ENCODE data around the gene CES2. TPM values are rescaled to one million over a fixed set of nuclear protein-coding genes. Genes with fewer than 3 reads are reported as not detected.
"Not testable (repeated sequence)": the region's sequence is repeated elsewhere in the genome, so short reads cannot be mapped to it uniquely, and the experiment has no call there.

CES2 gene
- total RNA-seq, 1 experiment from 2014 or later: 35.4 TPM

GRCh38 chr16:66895999-66896398 is 39.3 kb upstream of the CES2 start:
- H3K4me1 ChIP-seq (ENCODE audit: control insufficient read depth in 1 of 2, insufficient read depth in 2 of 2, low read length in 2 of 2): peaks cover 7 to 12% of the 10 kb centered on the region in 2 experiments; a peak in 3 of 4 replicates
- H3K36me3 ChIP-seq (ENCODE audit: control insufficient read depth in 1 of 2, insufficient read depth in 2 of 2, low read length in 2 of 2): no peaks in the 10 kb centered on the region; a peak in 1 of 4 replicates
- no peak overlapping the region for H3K9ac ChIP-seq (ENCODE audit: low read length)
- ChIA-PET RAD21 (ENCODE audit: low non-redundant PET in 1 of 2, low total read pairs in 2 of 2, uncharacterized antibody in 2 of 2, unreplicated experiment in 2 of 2) (interaction anchor here (1.0 to 1.3 kb wide), 2 partner anchors 32 to 33 kb away, joined by 5 to 6 read pairs; no protein-coding TSS in a partner anchor), POLR2A (no interaction called here), CTCF (interaction anchor here (0.6 to 2.4 kb wide), 13 partner anchors 14 to 552 kb away, joined by 3 to 32 read pairs (median 5); partner anchors contain the start of genes CES3, ELMO3 and PDP2)
- intact Hi-C loops (cut with micrococcal nuclease): loop anchor here (1.0 to 10.0 kb wide), 4 partner anchors 32 to 209 kb away; partner anchors contain the start of gene PHAF1
- H3K9me3 ChIP-seq (ENCODE audit: control insufficient read depth in 1 of 2, insufficient read depth in 1 of 2, low read depth in 1 of 2, low read length in 2 of 2): no peaks in the 10 kb centered on the region
- BruUV-seq (replicated peaks): no TSS peak
- H2AFZ ChIP-seq (ENCODE audit: low read depth, low read length, poor library complexity, severe bottlenecking): no peak overlapping the region
- ATAC-seq: no peak
- H3K4me3 ChIP-seq (replicated peaks in 1 of 2; ENCODE audit: low read depth in 1 of 2, low read length in 2 of 2): no peak overlapping the region
- H3K27ac ChIP-seq (ENCODE audit: low read depth, low read length): no peak overlapping the region
- no peak overlapping the region for H3K4me2 ChIP-seq (ENCODE audit: low read length)
- no peak for DNase-seq (ENCODE audit: low read depth, low spot score)
- TF ChIP-seq TCF7L2 (IDR thresholded peaks at IDR 0.05; ENCODE audit: borderline replicate concordance, extremely low read depth, insufficient read depth, insufficient read length) (no peak), YY1 (IDR thresholded peaks at IDR 0.05; ENCODE audit: extremely low read depth, insufficient replicate concordance, low read depth, low read length) (no peak), MAX (IDR thresholded peaks at IDR 0.05) (no peak), CEBPB (IDR thresholded peaks at IDR 0.05; ENCODE audit: low read depth) (no peak), JUND (IDR thresholded peaks at IDR 0.05) (no peak)
- H3K27me3 ChIP-seq (ENCODE audit: insufficient read depth, low read length): no peaks in the 10 kb centered on the region
- H4K20me1 ChIP-seq (ENCODE audit: insufficient read depth): no peaks in the 10 kb centered on the region
- H3K79me2 ChIP-seq (ENCODE audit: insufficient read depth, low read length): no peaks in the 10 kb centered on the region
- no peaks in the 10 kb centered on the region for H3K9me2 ChIP-seq (ENCODE audit: insufficient read depth)

DNA sequence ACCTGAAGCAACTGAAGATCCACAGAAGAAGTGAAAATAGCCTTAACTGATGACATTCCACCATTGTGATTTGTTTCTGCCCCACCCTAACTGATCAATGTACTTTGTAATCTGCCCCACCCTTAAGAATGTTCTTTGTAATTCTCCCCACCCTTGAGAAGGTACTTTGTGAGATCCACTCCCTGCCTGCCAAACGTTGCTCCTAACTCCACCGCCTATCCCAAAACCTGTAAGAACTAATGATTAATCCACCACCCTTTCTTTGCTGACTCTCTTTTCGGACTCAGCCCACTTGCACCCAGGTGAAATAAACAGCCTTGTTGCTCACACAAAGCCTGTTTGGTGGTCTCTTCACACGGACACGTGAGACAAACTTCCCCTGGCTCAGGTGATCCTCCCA is 38.6 kb upstream of the CES2 start:
- H3K27ac ChIP-seq (ENCODE audit: low read depth, low read length); ATAC-seq; H3K4me2 ChIP-seq (ENCODE audit: low read length); RAD21 ChIA-PET (ENCODE audit: low non-redundant PET in 1 of 2, low total read pairs in 2 of 2, uncharacterized antibody in 2 of 2, unreplicated experiment in 2 of 2); H3K27me3 ChIP-seq (ENCODE audit: insufficient read depth, low read length); BruUV-seq (replicated peaks); H3K79me2 ChIP-seq (ENCODE audit: insufficient read depth, low read length); H3K9me2 ChIP-seq (ENCODE audit: insufficient read depth); H3K9me3 ChIP-seq (ENCODE audit: control insufficient read depth in 1 of 2, insufficient read depth in 1 of 2, low read depth in 1 of 2, low read length in 2 of 2); H3K4me3 ChIP-seq (replicated peaks in 1 of 2; ENCODE audit: low read depth in 1 of 2, low read length in 2 of 2); POLR2A ChIA-PET; H4K20me1 ChIP-seq (ENCODE audit: insufficient read depth); H3K9ac ChIP-seq (ENCODE audit: low read length); H2AFZ ChIP-seq (ENCODE audit: low read depth, low read length, poor library complexity, severe bottlenecking); DNase-seq (ENCODE audit: low read depth, low spot score); H3K36me3 ChIP-seq (ENCODE audit: control insufficient read depth in 1 of 2, insufficient read depth in 2 of 2, low read length in 2 of 2): not testable (repeated sequence)
- CTCF ChIA-PET: interaction anchor here (1.5 to 2.4 kb wide), 2 partner anchors 16 to 19 kb away, joined by 4 to 10 read pairs; partner anchors contain the start of gene PDP2
- intact Hi-C loops (cut with micrococcal nuclease): loop anchor here (5.0 to 10.0 kb wide), 2 partner anchors 56 to 208 kb away; partner anchors contain the start of gene PHAF1
- H3K4me1 ChIP-seq (ENCODE audit: control insufficient read depth in 1 of 2, insufficient read depth in 2 of 2, low read length in 2 of 2): peaks cover 7 to 12% of the 10 kb centered on the region in 2 experiments; a peak in 3 of 4 replicates

All from HCT116 (cell line).